SK-N-SH treated with all-trans-retinoic acid at 6 μM for 48 hours (cell line): Measurements from ENCODE around the gene CDC34.

Experiments
- ESRRG ChIP-seq: fragments of 250-450 bp; sonication (Bioruptor Pico); IDR thresholded peaks from 2 replicates; pipeline ENCODE4 v1.6.1; 2021; ENCODE audit warnings: mild to moderate bottlenecking
- GLIS3 ChIP-seq: fragments of 250-450 bp; sonication (Bioruptor Pico); IDR thresholded peaks from 2 replicates; pipeline ENCODE4 v1.5.0; 2020; ENCODE audit warnings: mild to moderate bottlenecking, moderate library complexity
- ISL1 ChIP-seq: fragments of 250-450 bp; sonication (Bioruptor Pico); IDR thresholded peaks from 2 replicates; pipeline ENCODE4 v2.1.2; 2022; ENCODE audit warnings: mild to moderate bottlenecking, moderate library complexity
- OSR1 ChIP-seq: fragments of 250-450 bp; sonication (Bioruptor Pico); IDR thresholded peaks from 2 replicates; pipeline ENCODE4 v1.8.0; 2022; ENCODE audit warnings: moderate library complexity, mild to moderate bottlenecking, inconsistent platforms
- RARB ChIP-seq: fragments of 250-450 bp; sonication (Bioruptor Pico); IDR thresholded peaks from 2 replicates; pipeline ENCODE4 v1.8.0; 2021; ENCODE audit warnings: mild to moderate bottlenecking, moderate library complexity
- TCF4 ChIP-seq: fragments of 250-450 bp; sonication (Bioruptor Pico); IDR thresholded peaks from 2 replicates; pipeline ENCODE4 v1.8.0; 2021; ENCODE audit warnings: mild to moderate bottlenecking, moderate library complexity, borderline replicate concordance
- TOX ChIP-seq: fragments of 250-450 bp; sonication (Bioruptor Pico); IDR thresholded peaks from 2 replicates; pipeline ENCODE4 v1.8.0; 2021; ENCODE audit warnings: mild to moderate bottlenecking, moderate library complexity, borderline replicate concordance
- ZC3H10 ChIP-seq: fragments of 250-450 bp; sonication (Bioruptor Pico); IDR thresholded peaks from 2 replicates; pipeline ENCODE4 v1.5.1; 2021; ENCODE audit warnings: mild to moderate bottlenecking, moderate library complexity
- ZFP3 ChIP-seq: fragments of 250-450 bp; sonication (Bioruptor Pico); IDR thresholded peaks from 2 replicates; pipeline ENCODE4 v1.5.0; 2020; ENCODE audit warnings: mild to moderate bottlenecking, moderate library complexity
- ZFP30 ChIP-seq: fragments of 450-650 bp; formaldehyde crosslinking; IDR thresholded peaks from 2 replicates; pipeline ENCODE4 v1.5.0; 2022; ENCODE audit warnings: mild to moderate bottlenecking, moderate library complexity
- ZNF70 ChIP-seq: fragments of 450-650 bp; formaldehyde crosslinking; IDR thresholded peaks from 2 replicates; pipeline ENCODE4 v1.5.0; 2020; ENCODE audit warnings: mild to moderate bottlenecking, moderate library complexity
- TF ChIP-seq, protein P1 (sequence below): fragments of 250-450 bp; sonication (Bioruptor Pico); IDR thresholded peaks from 2 replicates; pipeline ENCODE4 v1.5.1; 2020; ENCODE audit warnings: low read depth, mild to moderate bottlenecking, moderate library complexity
- TF ChIP-seq, protein P2 (sequence below): fragments of 250-450 bp; sonication (Bioruptor Pico); IDR thresholded peaks from 2 replicates; pipeline ENCODE4 v1.8.0; 2021; ENCODE audit warnings: low read depth, mild to moderate bottlenecking, moderate library complexity, borderline replicate concordance
- TF ChIP-seq, protein P3 (sequence below): fragments of 250-450 bp; sonication (Bioruptor Pico); IDR thresholded peaks from 2 replicates; pipeline ENCODE4 v1.8.0; 2020; ENCODE audit warnings: mild to moderate bottlenecking, moderate library complexity, borderline replicate concordance

DNA sequence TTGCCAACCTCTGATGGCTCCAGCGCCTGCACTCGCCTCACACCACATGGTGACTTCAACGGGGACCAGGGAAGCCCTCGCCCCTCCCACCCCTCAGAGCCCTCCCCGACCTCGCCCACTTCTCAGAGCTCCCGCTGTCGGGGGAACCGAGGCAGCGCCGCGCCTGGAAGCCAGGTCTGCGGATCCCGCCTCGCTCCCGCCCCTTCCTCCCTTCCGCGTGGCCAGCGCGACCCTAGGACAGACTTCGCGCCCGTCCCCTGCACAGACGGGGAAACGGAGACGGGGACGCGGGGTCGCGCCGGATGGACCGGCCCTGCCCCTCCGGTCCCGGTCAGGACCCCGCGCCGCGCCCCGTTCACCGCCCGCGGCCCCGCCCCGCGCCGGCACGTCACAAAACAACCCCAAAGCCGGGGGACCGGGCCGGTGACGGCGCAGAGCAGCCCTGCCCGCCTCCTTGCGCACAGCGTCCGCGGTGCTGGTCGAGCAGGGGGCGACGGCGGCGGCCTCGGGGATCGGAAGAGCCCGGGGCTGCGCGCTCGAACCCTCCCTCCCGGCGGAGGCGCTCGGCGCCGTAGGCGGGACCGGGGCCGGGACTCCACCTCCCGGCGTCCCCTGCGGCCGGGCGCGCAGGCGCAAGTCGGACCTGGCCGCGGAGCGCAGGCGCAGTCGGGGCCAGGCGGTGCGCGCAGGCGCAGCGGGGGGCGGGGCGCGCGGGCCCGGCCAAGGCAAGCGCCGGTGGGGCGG, 379 bp upstream of the CDC34 start:
- TF ChIP-seq ZFP30 (CRISPR knock-in tag) (no peak), GLIS3 (CRISPR knock-in tag) (no peak), OSR1 (no peak), ZC3H10 (CRISPR knock-in tag) (no peak), TOX (no peak), ZNF70 (CRISPR knock-in tag) (no peak), ISL1 (CRISPR knock-in tag) (no peak), TCF4 (no peak), ESRRG (CRISPR knock-in tag) (no peak), RARB (CRISPR knock-in tag) (no peak), ZFP3 (CRISPR knock-in tag) (no peak)
- TF ChIP-seq, protein P1, sequence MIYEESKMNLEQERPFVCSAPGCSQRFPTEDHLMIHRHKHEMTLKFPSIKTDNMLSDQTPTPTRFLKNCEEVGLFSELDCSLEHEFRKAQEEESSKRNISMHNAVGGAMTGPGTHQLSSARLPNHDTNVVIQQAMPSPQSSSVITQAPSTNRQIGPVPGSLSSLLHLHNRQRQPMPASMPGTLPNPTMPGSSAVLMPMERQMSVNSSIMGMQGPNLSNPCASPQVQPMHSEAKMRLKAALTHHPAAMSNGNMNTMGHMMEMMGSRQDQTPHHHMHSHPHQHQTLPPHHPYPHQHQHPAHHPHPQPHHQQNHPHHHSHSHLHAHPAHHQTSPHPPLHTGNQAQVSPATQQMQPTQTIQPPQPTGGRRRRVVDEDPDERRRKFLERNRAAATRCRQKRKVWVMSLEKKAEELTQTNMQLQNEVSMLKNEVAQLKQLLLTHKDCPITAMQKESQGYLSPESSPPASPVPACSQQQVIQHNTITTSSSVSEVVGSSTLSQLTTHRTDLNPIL (CRISPR knock-in tag): no peak
- TF ChIP-seq, protein P2, sequence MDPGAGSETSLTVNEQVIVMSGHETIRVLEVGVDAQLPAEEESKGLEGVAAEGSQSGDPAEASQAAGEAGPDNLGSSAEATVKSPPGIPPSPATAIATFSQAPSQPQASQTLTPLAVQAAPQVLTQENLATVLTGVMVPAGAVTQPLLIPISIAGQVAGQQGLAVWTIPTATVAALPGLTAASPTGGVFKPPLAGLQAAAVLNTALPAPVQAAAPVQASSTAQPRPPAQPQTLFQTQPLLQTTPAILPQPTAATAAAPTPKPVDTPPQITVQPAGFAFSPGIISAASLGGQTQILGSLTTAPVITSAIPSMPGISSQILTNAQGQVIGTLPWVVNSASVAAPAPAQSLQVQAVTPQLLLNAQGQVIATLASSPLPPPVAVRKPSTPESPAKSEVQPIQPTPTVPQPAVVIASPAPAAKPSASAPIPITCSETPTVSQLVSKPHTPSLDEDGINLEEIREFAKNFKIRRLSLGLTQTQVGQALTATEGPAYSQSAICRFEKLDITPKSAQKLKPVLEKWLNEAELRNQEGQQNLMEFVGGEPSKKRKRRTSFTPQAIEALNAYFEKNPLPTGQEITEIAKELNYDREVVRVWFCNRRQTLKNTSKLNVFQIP (CRISPR knock-in tag): no peak
- TF ChIP-seq, protein P3, sequence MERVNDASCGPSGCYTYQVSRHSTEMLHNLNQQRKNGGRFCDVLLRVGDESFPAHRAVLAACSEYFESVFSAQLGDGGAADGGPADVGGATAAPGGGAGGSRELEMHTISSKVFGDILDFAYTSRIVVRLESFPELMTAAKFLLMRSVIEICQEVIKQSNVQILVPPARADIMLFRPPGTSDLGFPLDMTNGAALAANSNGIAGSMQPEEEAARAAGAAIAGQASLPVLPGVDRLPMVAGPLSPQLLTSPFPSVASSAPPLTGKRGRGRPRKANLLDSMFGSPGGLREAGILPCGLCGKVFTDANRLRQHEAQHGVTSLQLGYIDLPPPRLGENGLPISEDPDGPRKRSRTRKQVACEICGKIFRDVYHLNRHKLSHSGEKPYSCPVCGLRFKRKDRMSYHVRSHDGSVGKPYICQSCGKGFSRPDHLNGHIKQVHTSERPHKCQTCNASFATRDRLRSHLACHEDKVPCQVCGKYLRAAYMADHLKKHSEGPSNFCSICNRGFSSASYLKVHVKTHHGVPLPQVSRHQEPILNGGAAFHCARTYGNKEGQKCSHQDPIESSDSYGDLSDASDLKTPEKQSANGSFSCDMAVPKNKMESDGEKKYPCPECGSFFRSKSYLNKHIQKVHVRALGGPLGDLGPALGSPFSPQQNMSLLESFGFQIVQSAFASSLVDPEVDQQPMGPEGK (CRISPR knock-in tag): no peak
